ENCODE data around the gene DIRAS3.

DNA sequence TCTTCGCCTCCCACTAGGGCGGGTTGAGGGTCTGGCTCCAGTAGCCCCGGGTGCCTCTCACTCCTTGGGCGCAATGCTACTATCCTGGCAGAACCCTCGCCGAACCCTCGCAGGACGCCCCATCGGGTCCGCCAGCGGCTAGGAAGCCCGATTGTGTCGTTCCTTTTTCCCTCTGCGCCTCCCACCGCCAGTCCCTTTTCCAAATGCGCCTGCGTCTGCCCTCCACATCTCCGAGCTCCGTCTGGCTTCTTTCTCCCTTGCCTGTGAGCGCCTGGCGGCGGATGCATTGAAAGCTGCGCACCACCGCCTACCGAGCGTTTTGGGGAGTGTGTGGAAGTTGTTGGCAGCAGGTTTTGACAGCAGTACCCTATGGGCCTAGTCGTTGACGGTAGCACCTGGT lies 1.0 kb upstream of the DIRAS3 start:
- TF ChIP-seq, protein P1, sequence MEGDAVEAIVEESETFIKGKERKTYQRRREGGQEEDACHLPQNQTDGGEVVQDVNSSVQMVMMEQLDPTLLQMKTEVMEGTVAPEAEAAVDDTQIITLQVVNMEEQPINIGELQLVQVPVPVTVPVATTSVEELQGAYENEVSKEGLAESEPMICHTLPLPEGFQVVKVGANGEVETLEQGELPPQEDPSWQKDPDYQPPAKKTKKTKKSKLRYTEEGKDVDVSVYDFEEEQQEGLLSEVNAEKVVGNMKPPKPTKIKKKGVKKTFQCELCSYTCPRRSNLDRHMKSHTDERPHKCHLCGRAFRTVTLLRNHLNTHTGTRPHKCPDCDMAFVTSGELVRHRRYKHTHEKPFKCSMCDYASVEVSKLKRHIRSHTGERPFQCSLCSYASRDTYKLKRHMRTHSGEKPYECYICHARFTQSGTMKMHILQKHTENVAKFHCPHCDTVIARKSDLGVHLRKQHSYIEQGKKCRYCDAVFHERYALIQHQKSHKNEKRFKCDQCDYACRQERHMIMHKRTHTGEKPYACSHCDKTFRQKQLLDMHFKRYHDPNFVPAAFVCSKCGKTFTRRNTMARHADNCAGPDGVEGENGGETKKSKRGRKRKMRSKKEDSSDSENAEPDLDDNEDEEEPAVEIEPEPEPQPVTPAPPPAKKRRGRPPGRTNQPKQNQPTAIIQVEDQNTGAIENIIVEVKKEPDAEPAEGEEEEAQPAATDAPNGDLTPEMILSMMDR (IDR thresholded peaks at IDR 0.05; ENCODE audit: low read depth, low read length, poor library complexity, severe bottlenecking), result no peak
- TF ChIP-seq EZH2phosphoT487 (IDR thresholded peaks at IDR 0.05; ENCODE audit: borderline replicate concordance, low read length), result no peak

Data from DOHH2 (cell line).